H9 (cell line): Measurements from ENCODE around the gene SSRP1. TPM values are rescaled to one million over a fixed set of nuclear protein-coding genes. Genes with fewer than 3 reads are reported as not detected.

Source experiments
- DNase-seq: peaks from one replicate; pipeline ENCODE4 v3.0.0-alpha.2; 2017
- H2AFZ ChIP-seq: one replicate; pipeline ENCODE4 v1.6.1; 2013; ENCODE audit warnings: mild to moderate bottlenecking, low read length, control low read depth, moderate library complexity
- H2AK5ac ChIP-seq: 2 replicates; pipeline ENCODE4 v1.6.1; 2013; ENCODE audit warnings: low read length, control low read depth, mixed read lengths; ENCODE audit not compliant: insufficient read length
- H2BK120ac ChIP-seq: one replicate; pipeline ENCODE4 v1.6.1; 2013; ENCODE audit warnings: low read depth, mild to moderate bottlenecking, low read length, control low read depth, inconsistent platforms; ENCODE audit not compliant: poor library complexity, severe bottlenecking
- H2BK12ac ChIP-seq: 2 replicates; pipeline ENCODE4 v1.6.1; 2013; ENCODE audit warnings: low read length, control low read depth, mixed read lengths, low read depth; ENCODE audit not compliant: insufficient read length
- H2BK15ac ChIP-seq: 2 replicates; pipeline ENCODE4 v1.6.1; 2013; ENCODE audit warnings: low read depth, low read length, control low read depth
- H2BK20ac ChIP-seq: one replicate; pipeline ENCODE4 v1.6.1; 2013; ENCODE audit warnings: low read depth, mild to moderate bottlenecking, low read length, control low read depth, inconsistent platforms; ENCODE audit not compliant: poor library complexity, severe bottlenecking
- H2BK5ac ChIP-seq: 2 replicates; pipeline ENCODE4 v1.6.1; 2013; ENCODE audit warnings: low read length, control low read depth, mixed read lengths; ENCODE audit not compliant: insufficient read length
- H3K14ac ChIP-seq: 2 replicates; pipeline ENCODE4 v1.6.1; 2013; ENCODE audit warnings: low read length, control low read depth; ENCODE audit not compliant: insufficient read depth
- H3K18ac ChIP-seq: 2 replicates; pipeline ENCODE4 v1.6.1; 2013; ENCODE audit warnings: low read depth, mild to moderate bottlenecking, mixed read lengths, low read length, control low read depth; ENCODE audit not compliant: insufficient read length
- H3K23ac ChIP-seq: 2 replicates; pipeline ENCODE4 v1.6.1; 2013; ENCODE audit warnings: low read length, control low read depth, mixed read lengths, low read depth; ENCODE audit not compliant: insufficient read length
- H3K23me2 ChIP-seq: 2 replicates; pipeline ENCODE4 v1.6.1; 2013; ENCODE audit warnings: low read depth, mild to moderate bottlenecking, mixed read lengths, low read length, control low read depth; ENCODE audit not compliant: insufficient read length, poor library complexity, severe bottlenecking
- H3K27ac ChIP-seq: 2 replicates; pipeline ENCODE4 v1.5.1; 2013; ENCODE audit warnings: low read length, control low read depth, mixed read lengths, low read depth; ENCODE audit not compliant: insufficient read length
- H3K27me3 ChIP-seq: 2 replicates; pipeline ENCODE4 v1.6.1; 2013; ENCODE audit warnings: low read length, control low read depth, inconsistent platforms; ENCODE audit not compliant: insufficient read depth
- H3K4ac ChIP-seq: 2 replicates; pipeline ENCODE4 v1.6.1; 2013; ENCODE audit warnings: low read depth, mild to moderate bottlenecking, control low read depth, inconsistent platforms, low read length, moderate library complexity
- H3K4me1 ChIP-seq: 2 replicates; pipeline ENCODE4 v1.6.1; 2013; ENCODE audit warnings: low read length, control low read depth, inconsistent platforms; ENCODE audit not compliant: insufficient read depth
- H3K4me2 ChIP-seq: 2 replicates; pipeline ENCODE4 v1.6.1; 2013; ENCODE audit warnings: low read length, control low read depth, mixed read lengths; ENCODE audit not compliant: insufficient read length, insufficient read depth
- H3K56ac ChIP-seq: 2 replicates; pipeline ENCODE4 v1.6.1; 2013; ENCODE audit warnings: low read depth, mild to moderate bottlenecking, mixed read lengths, low read length, control low read depth; ENCODE audit not compliant: insufficient read length
- H3K79me1 ChIP-seq: 2 replicates; pipeline ENCODE4 v1.6.1; 2013; ENCODE audit warnings: low read depth, mild to moderate bottlenecking, moderate library complexity, low read length, control low read depth, inconsistent platforms; ENCODE audit not compliant: insufficient read depth, poor library complexity, severe bottlenecking
- H3K79me2 ChIP-seq: 2 replicates; pipeline ENCODE4 v1.6.1; 2013; ENCODE audit warnings: low read length, control low read depth, inconsistent platforms; ENCODE audit not compliant: insufficient read depth
- H3K9ac ChIP-seq: 2 replicates; pipeline ENCODE4 v1.6.1; 2013; ENCODE audit warnings: low read length, control low read depth, mixed read lengths; ENCODE audit not compliant: insufficient read length; ENCODE audit errors: extremely low read depth
- H3K9me3 ChIP-seq: one replicate; pipeline ENCODE4 v1.6.1; 2013; ENCODE audit warnings: low read depth, low read length, inconsistent platforms; ENCODE audit not compliant: control insufficient read depth
- H3T11ph ChIP-seq: one replicate; pipeline ENCODE4 v1.6.1; 2013; ENCODE audit warnings: mild to moderate bottlenecking, low read length, control low read depth, inconsistent platforms
- H4K20me1 ChIP-seq: one replicate; pipeline ENCODE4 v1.6.1; 2013; ENCODE audit not compliant: control insufficient read depth, insufficient read length, insufficient read depth
- H4K5ac ChIP-seq: 2 replicates; pipeline ENCODE4 v1.6.1; 2013; ENCODE audit warnings: low read depth, mild to moderate bottlenecking, mixed read lengths, low read length, control low read depth; ENCODE audit not compliant: insufficient read length
- H4K8ac ChIP-seq: replicated peaks from 2 replicates; pipeline ENCODE4 v1.6.1; 2013; ENCODE audit warnings: low read length, control low read depth, mixed read lengths, low read depth; ENCODE audit not compliant: insufficient read length
- H4K91ac ChIP-seq: 2 replicates; pipeline ENCODE4 v1.6.1; 2013; ENCODE audit warnings: low read depth, mild to moderate bottlenecking, moderate library complexity, mixed read lengths, low read length, control low read depth; ENCODE audit not compliant: insufficient read length
- H3K27ac Mint-ChIP-seq, 3 experiments: 2 replicates in 2 of 3; 3 replicates in 1 of 3; pipeline ENCODE4 v1.8.0; 2020 to 2021; ENCODE audit warnings: mixed read lengths in 3 of 3, mild to moderate bottlenecking in 1 of 3, moderate library complexity in 1 of 3
- H3K27me3 Mint-ChIP-seq: 2 replicates; pipeline ENCODE4 v1.8.0; 2021; ENCODE audit warnings: low read depth, mild to moderate bottlenecking, moderate library complexity, mixed read lengths
- H3K36me3 Mint-ChIP-seq, 3 experiments: 2 replicates in 2 of 3; 3 replicates in 1 of 3; pipeline ENCODE4 v1.8.0; 2020 to 2021; ENCODE audit warnings: low read depth in 3 of 3, mixed read lengths in 3 of 3; ENCODE audit not compliant: insufficient read depth in 1 of 3
- H3K4me1 Mint-ChIP-seq, 2 experiments: 2 replicates each; pipeline ENCODE4 v1.8.0; 2020; ENCODE audit warnings: mixed read lengths in 2 of 2
- H3K4me3 Mint-ChIP-seq, 2 experiments: 2 replicates in 1 of 2; 3 replicates in 1 of 2; pipeline ENCODE4 v1.8.0; 2020 to 2021; ENCODE audit warnings: mild to moderate bottlenecking in 2 of 2, mixed read lengths in 2 of 2, moderate library complexity in 1 of 2
- H3K9me3 Mint-ChIP-seq, 2 experiments: 2 replicates in 1 of 2; 3 replicates in 1 of 2; pipeline ENCODE4 v1.8.0; 2020; ENCODE audit warnings: mild to moderate bottlenecking in 2 of 2, mixed read lengths in 2 of 2, moderate library complexity in 1 of 2
- WGBS: extraction: QIAGEN DNeasy Blood & Tissue Kit; methylation state at CpG from one replicate; pipeline ENCODE4 v1.1.7; 2013; ENCODE audit warnings: missing lambda C conversion rate, low lambda C conversion rate, mixed read lengths; ENCODE audit not compliant: insufficient read length; ENCODE audit errors: extremely low coverage; 5-methylcytosine and 5-hydroxymethylcytosine counted together
- total RNA-seq: library from RNA; stranded (reverse); gene quantifications from 2 replicates; pipeline ENCODE4 v1.2.1, GENCODE V29; 2021
- TF ChIP-seq, protein P1 (sequence below): fragments of 200-600 bp; sonication (generic); conservative IDR thresholded peaks from 3 replicates; pipeline ENCODE4 v1.8.0; 2021; ENCODE audit warnings: antibody characterized with exemption, mild to moderate bottlenecking

Gene SSRP1
- total RNA-seq, 1 experiment from 2014 or later, result 202 TPM

DNA sequence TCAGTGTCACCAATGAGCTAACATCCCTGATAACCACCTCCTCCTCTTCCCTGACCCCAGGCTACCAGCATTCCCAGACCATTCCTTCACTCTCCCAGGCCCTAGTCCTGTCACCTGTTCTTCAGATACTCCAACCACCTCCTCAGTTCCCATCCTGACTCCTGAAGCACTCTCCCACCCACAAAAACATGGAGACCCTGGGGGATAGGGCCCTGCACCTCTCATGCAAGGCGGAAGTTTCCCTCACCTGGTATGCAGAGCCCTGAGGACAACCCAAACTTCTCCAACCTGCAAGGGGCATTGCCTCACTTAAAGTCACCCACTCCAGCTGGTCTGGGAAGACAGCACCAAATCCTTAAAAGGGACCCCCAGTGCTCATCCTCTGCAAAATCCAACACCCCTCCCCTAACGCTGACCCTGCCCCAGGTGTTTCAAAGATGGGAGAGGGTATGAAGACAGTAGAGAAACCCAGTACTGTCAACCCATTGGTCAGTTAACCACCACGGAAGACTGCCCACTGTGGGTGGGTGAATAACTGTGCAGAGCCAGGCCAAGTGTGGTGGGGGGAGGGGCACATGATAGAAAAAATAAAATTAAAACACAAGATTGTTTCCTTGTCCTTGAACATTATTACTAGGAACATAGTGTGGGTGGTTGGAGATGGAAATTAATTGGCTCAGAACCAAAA is 12.4 kb downstream of the SSRP1 start:
- Histone ChIP-seq H3K56ac (no peak overlapping the region), H4K20me1 (no peaks in the 10 kb centered on the region), H3K79me2 (peaks cover 11% of the 10 kb centered on the region), H3K14ac (no peak overlapping the region), H2AK5ac (no peak overlapping the region), H2AFZ (no peak overlapping the region), H3K18ac (no peak overlapping the region), H3K23me2 (peaks cover 13% of the 10 kb centered on the region), H3K9me3 (no peaks in the 10 kb centered on the region), H3T11ph (no peak overlapping the region), H2BK5ac (no peak overlapping the region), H3K4me2 (peak overlapping the region; percentile 57), H2BK15ac (no peak overlapping the region), H4K91ac (no peak overlapping the region), H3K9ac (peak overlapping the region; percentile 39), H3K4me1 (peaks cover 13% of the 10 kb centered on the region; the same call in 1 of the 2 replicates), H3K27me3 (no peaks in the 10 kb centered on the region), H3K27ac (no peak overlapping the region), H2BK12ac (no peak overlapping the region), H2BK20ac (no peak overlapping the region), H2BK120ac (no peak overlapping the region), H3K79me1 (peaks cover 19% of the 10 kb centered on the region), H4K8ac (no peak overlapping the region), H3K4ac (no peak overlapping the region), H3K23ac (no peak overlapping the region), H4K5ac (no peak overlapping the region)
- TF ChIP-seq, protein P1, sequence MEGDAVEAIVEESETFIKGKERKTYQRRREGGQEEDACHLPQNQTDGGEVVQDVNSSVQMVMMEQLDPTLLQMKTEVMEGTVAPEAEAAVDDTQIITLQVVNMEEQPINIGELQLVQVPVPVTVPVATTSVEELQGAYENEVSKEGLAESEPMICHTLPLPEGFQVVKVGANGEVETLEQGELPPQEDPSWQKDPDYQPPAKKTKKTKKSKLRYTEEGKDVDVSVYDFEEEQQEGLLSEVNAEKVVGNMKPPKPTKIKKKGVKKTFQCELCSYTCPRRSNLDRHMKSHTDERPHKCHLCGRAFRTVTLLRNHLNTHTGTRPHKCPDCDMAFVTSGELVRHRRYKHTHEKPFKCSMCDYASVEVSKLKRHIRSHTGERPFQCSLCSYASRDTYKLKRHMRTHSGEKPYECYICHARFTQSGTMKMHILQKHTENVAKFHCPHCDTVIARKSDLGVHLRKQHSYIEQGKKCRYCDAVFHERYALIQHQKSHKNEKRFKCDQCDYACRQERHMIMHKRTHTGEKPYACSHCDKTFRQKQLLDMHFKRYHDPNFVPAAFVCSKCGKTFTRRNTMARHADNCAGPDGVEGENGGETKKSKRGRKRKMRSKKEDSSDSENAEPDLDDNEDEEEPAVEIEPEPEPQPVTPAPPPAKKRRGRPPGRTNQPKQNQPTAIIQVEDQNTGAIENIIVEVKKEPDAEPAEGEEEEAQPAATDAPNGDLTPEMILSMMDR, result no peak
- Mint-ChIP-seq H3K27ac (peak overlapping the region; percentile 77 to 92 (median 86)), H3K4me1 (peaks cover 43% of the 10 kb centered on the region in 2 experiments), H3K4me3 (peak overlapping the region; percentile 89 to 94), H3K27me3 (peaks cover 1% of the 10 kb centered on the region; the same call in 1 of the 2 replicates), H3K9me3 (no peaks in the 10 kb centered on the region; a peak in 1 of 5 replicates), H3K36me3 (peaks cover 38 to 56% (median 47%) of the 10 kb centered on the region in 3 experiments)
- DNase-seq, result no peak
- WGBS, result no CpG with 5 or more reads among the region's 3 CpGs
